ENCODE results near the gene ACYP2.

Gene ACYP2

DNA sequence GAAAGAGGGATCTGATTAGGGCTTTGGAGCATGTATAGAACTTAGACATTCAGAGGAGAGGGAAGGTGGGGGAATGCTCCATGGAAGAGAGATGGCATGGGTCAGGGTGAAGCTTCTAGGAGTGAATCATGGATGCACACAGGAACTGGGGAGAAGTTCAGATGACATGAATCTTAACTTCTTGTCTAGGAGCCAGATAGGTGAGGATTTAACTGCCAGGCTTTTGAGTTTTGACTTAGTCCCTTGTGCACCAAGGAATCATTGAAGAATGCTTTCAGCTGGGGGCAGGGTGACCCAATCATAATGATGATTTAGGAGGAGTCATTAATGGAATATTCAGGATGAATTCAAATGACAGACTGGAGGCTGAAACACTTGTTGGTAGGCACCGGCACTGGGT lies 48.7 kb downstream of the ACYP2 start:
- no peak for DNase-seq

DNA sequence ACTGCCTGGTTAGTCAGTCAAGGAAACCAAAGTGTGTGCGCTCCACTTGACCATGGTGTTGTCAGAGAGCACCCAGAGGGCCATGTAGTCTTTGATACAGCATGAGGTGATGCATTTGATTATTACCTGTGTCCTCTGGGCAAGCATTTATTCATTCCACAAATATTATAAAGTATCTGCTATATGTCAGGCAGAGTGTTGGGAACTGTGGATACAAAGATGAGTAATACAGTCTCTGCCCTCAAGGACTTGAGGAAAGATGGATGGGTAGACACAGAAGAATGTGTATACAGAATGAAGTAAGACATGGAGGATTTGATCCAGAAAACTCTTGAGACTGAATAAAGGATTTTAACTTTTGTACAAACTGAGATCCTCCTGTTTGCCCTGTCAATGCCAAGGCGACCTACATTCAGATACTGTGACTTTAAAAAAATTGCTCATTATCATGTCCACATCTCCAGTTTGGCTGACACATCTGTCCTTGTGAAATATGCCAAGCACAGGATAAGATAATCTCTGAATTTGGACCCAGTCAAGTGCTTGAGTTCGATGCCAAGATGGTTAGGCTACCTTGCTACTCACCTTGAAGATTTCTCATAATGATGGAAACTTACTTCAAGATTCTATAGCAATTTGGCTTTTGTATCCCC lies 50.8 kb downstream of the ACYP2 start:
- no peak for DNase-seq

DNA sequence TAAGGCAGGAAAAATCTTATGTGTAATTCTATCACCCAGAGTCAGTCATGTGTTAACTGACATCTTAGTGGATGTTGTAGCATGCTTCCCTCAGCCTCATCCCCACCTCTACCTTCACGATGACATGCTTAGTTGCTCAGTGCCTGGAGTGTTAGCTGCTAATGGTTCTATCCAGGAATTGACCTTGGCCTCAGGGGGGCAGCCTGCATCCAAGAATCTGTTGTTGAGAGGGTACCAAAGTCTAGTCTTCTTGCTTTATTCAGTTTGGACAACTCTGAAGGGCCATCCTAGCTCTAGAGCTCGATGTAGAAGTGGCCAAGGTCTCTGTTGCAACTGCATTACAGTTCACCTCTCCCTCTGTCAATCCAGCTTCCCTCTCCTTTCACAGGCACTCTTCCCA lies 61.2 kb downstream of the ACYP2 start:
- DNase-seq, result no peak

DNA sequence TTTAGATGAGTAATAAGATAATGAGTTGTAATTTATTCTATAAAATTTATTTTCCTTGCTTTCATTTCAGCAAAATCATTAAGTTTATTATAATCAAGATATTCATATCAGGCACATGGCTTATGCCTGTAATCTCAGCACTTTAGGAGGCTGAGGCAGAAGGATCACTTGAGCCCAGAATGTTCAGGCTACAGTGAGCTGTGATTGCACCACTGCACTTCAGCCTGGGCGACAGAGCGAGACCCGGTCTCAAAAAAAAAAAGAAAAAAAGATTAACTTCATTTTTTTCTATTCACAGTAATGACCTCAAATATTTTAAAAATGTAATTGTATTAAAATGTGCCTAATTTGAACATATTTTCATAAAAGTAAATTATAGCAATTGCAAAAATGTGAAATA lies 67.9 kb downstream of the ACYP2 start:
- DNase-seq, result no peak

DNA sequence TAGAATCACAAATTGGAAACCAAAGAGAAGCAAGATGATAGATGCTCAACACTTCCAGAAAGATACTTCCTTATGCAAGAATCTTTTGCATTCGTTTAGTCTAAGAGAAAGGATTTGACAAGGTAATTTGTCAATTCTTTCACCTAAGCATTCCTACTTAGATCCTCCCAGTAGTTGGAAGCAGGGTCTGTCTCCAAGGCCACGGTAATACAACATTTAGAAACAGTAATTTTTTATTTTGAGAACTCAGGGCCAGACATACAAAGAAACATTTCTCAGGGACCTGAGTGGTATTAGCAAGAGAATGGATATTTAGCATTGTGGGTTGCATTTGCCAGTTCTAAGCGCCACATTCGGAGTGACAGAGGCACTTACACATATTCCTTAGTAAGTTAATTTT lies 68.6 kb downstream of the ACYP2 start:
- DNase-seq, result no peak

DNA sequence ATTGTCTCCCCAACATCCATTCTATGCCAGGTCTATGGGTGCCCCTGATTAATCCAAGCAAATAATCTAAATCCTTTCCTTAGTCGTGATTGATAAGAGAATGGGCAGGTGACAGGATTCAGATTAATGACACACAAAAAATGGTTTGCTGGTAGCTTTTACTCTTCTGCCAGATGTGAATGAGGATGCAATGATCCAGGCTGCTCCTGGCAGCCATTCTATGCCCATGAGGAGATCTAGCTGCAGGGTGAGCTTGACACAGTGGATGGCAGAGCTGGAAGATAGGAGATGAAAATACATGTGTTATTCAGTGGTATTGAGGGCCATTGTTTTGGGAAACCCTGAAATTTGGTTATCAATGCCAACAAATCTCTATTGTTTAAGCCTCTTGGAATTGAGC lies 69.7 kb downstream of the ACYP2 start:
- no peak for DNase-seq

DNA sequence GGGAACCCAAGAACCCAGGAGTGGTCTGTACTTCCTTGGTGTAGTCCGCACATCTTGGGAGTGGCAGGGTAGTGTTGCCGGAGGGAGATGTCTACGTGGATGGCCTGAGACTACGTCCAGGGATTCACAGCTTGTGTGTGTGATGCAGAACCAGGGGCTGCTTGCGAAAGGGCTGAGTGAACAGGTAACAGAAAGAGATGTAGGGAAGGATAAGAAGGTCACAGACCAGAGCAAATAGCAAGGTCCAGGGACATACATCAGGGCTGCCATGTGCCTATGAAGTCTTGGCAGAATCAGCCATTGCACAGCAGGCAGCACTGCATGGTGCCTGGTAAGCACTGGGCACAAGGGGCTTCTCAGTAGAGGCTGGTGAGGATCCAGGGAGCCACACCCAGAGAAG lies 71.9 kb downstream of the ACYP2 start:
- no peak for DNase-seq

GRCh38 chr2:54189539-54189938 lies 74.1 kb downstream of the ACYP2 start:
- no peak for DNase-seq

DNA sequence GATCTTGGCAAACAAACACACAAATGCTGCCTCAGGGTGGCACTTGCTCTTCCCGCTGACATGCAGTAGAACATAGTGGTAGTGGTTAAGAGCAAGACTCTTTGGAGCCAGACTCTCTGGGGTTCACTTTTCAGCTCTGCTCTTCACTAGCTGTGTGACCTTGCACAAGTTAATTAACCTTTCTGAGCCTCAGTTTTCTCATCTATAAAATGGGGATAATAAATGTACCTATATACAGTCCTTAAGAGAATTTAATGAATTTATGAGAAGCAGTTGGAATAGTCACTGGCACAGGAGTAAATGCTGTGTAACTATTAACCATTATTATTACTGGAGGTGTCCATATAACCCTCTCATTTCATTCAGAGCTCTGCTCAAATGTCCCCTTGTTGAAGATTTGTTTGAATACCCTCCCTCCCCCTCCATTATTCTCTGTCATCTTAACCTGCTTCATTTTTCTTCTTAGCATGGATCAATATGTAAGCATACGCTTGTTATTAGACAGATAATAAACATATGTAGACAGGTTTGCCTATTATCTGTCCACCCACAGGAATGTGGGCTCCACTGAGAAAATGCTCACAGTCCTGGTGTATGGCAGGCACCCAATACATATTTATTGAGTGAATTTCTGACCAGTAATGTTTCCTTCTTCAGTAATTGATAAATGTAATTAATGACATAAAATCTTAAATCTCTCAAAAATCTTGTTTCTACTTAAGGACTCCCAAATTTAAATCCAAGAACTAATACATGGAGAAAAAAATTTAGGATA lies 76.1 kb downstream of the ACYP2 start:
- DNase-seq, result no peak

DNA sequence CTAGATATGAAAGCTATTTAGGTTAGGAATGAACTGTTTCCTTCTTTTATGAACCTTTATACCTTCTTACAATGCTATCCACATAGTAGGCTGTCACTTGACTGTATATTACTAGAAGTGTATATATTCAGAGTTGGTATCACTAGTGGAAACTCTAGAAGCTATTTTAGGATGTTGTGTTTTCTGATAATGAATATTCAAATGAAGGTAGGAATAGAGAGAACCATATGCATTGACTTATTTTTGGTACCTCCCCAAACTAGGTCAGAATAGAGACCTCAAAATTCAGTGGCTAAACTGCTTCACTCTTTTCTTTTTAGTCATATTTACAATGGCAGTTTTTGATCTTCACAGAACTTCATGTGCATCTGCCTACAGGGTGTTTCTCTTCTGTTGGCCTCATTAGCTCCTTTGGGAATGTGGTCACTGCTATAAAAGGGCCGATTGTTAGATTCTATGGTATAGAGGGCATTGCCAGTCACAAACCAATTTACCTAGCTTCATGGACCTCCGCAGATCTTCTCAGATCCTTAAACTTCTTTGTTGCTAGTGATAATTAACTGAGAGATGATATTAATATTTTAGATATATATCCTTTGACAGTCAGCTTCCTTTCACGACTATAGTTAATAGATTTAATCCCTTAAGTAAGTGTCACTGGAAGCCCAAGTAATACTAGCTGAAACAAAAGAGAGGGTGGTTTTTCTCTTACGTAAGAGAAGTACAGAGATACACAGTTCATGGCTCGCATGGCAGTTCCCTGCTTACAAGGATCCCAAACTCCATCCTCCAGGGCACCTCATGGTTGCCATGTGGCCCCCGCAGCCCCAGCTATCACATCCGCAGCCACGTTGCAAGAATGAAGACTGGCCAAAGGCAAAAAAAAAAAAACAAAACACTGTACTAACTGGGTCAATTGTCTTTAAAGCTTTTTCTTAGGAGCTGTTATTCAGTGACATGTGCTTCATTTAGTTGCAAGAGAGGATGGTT lies 79.6 kb downstream of the ACYP2 start:
- DNase-seq, result no peak

DNA sequence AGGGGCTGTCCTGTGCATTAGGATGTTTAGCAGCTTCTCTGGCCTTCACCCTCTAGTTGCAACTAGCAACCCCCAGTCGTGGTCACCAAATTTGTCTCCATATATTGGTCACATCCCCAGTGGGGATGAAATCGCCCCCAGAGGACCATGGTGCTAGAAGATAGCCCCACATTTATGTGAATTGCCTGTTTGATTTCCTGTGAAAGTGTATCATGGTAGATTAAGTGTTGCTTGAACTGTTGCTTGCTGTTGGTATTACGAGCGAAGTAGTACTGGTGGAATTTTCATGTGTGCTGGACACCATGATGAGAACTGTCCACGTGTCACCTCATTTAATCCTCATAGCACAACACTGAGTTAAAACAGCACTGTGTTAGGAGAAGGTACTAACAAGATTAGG lies 81.2 kb downstream of the ACYP2 start:
- no peak for DNase-seq

GRCh38 chr2:54204476-54204875 lies 89.1 kb downstream of the ACYP2 start:
- no peak for DNase-seq

DNA sequence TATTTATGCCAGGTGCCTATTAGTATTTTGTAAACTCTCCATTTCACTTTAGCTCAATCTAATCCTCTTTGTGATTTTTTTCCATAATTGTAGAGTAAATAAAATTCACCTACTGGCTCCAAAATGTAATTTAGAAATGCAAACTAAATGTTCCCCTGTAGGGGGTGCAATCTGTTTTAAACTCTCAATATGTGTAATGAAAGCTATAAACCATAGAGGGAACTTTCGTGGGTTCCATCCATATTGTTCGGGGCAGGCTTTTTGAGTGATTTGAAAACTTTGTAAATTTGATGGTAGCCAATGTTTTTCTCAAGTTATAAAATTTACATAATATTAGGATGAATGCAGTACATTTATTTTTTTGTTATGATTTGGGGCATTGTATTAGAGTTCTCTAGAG lies 91.2 kb downstream of the ACYP2 start:
- no peak for DNase-seq

GRCh38 chr2:54207666-54208195 lies 92.3 kb downstream of the ACYP2 start:
- DNase-seq, result no peak

DNA sequence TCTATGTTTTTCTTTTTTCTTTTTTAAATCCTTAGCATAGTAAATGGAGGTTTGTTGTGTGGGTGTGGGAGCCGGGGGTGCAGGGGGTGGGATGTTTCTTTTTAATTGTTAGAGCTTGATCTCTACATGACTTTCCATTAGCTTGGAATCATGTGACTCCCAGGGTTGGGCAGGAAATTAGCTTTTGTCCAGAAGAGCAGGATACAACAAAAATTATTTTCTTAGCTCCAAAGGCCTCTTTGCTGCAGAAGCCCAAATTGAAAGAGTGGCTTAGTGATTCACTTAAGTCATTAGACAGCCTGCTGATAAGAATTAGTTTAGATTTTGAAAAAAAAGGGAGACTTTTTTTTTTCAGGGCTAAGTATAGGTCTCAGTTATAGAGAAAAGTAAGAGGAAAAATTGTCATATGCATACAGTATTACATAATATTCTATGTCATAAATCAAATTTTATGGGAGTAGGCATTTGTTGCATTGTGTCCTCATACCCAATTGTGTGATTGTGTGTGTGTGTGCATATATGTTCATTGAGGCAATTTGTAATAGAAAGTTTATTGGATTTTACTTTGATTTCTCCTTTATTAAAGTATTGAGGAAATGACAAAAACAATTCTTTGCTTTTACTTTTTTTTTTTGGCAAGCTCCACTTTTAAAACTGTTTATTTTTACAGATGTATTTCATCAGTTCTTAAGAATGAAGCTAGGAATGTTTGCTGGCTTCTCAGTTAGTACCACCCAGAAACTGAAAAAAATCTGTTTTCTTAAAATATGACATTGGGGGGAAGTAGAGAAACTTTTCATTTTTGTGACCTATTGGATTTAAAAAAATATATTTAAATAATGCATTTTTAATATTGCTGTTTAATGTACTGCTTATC lies 93.2 kb downstream of the ACYP2 start:
- DNase-seq, result no peak

- no peak for DNase-seq
These were observed 94.0 kb downstream of the ACYP2 start for GRCh38 chr2:54209379-54209778.

DNA sequence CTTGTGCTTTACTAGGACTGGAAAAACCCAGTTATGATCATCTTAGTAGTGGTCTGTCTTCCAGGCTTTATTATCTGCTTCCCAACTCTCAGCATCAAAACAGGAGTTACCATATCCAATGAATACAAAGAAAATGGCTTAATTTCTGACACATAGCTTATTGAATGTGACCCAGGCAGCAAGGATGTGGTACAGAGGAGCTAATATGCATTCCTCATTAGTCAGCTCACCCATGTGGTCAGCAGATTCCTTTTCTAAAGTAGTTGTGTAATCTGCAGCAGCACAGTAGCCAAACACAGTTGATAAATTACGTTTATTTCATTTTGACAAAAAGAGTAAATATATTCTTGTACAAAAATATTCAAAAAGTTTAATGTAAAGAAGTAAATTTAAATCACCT lies 97.0 kb downstream of the ACYP2 start:
- DNase-seq, result no peak

DNA sequence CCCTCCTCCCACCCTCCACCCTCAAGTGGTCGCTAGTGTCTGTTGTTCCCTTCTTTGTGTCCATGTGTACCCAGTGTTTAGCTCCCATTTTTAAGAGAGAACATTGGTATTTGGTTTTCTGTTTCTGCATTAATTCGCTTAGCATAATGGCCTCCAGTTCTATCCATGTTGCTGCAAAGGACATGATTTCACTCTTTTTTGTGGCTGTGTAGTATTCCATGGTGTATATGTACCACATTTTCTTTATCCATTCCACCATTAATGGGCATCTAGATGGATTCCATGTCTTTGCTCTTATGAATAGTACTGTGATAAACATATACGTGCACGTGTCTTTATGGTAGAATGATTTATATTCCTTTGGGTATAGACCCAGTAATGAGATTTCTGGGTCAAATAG lies 97.7 kb downstream of the ACYP2 start:
- no peak for DNase-seq

DNA sequence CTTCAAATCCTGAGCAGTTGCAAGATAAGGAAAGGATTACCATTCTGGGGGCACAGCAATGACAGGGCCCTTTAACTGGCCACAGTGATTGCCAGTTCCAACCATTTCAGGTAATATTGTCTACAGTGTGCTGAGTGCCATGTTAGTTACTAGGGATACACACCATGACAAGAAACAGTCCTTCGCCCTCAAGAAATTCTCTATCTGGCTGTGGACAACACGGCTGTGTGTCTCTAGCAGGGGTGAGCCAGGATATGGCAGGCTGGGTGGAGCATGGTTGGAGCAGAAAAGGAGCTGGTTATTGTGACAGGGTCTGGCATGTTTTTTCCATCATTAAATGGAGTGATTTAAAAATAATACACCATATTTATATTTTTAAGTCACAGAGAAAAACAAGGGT lies 109.6 kb downstream of the ACYP2 start:
- DNase-seq, result no peak

DNA sequence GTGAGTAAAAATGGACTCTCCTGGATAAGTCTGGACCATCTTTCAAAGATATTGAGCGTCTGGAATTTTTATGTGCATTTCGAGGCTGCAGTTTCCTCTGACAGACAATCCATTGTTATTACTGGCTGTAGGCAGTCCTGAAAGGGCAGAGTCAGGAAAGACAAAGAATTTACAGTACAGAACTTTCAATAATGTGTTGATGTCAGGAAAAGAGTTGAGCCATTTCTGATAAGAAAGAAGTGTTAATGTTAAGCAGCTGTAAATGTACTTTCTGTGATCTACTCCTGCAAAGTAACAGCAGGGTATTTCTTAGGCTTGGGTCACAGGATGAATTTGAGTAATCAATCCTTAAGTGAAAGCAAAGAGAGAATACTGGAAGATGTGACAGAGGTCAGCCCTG lies 110.8 kb downstream of the ACYP2 start:
- no peak for DNase-seq

- no peak for DNase-seq
These were observed 112.4 kb downstream of the ACYP2 start for GRCh38 chr2:54227798-54228197.

- no peak for DNase-seq
These were observed 113.5 kb downstream of the ACYP2 start for GRCh38 chr2:54228945-54229344.

Measured in DMS79 (cell line).